Endodermal cell (in vitro differentiated cells): ENCODE data around the gene RAB35. TPM values are rescaled to one million over a fixed set of nuclear protein-coding genes. Genes with fewer than 3 reads are reported as not detected.

Experiments used
- DNase-seq: peaks from one replicate; pipeline ENCODE4 v3.0.0-alpha.2; 2017
- H3K27ac ChIP-seq: 2 replicates; pipeline ENCODE4 v1.5.1; 2013; ENCODE audit warnings: mild to moderate bottlenecking, low read depth, low read length, moderate library complexity
- H3K27me3 ChIP-seq: 2 replicates; pipeline ENCODE4 v1.6.1; 2013; ENCODE audit warnings: mild to moderate bottlenecking, low read length, moderate library complexity; ENCODE audit not compliant: insufficient read depth, control insufficient read depth, poor library complexity, severe bottlenecking
- H3K36me3 ChIP-seq: 2 replicates; pipeline ENCODE4 v1.7.0; 2013; ENCODE audit warnings: mild to moderate bottlenecking, low read length, moderate library complexity; ENCODE audit not compliant: control insufficient read depth, insufficient read depth
- H3K4me1 ChIP-seq: one replicate; pipeline ENCODE4 v1.7.0; 2013; ENCODE audit warnings: low read length; ENCODE audit not compliant: control insufficient read depth, insufficient read depth
- H3K4me3 ChIP-seq: 2 replicates; pipeline ENCODE4 v1.5.1; 2013; ENCODE audit warnings: mild to moderate bottlenecking, low read length, moderate library complexity
- H3K9ac ChIP-seq: 2 replicates; pipeline ENCODE4 v1.6.1; 2013; ENCODE audit warnings: mild to moderate bottlenecking, low read length, moderate library complexity; ENCODE audit not compliant: poor library complexity, severe bottlenecking; ENCODE audit errors: extremely low read depth
- H3K9me3 ChIP-seq: 2 replicates; pipeline ENCODE4 v1.6.1; 2013; ENCODE audit warnings: mild to moderate bottlenecking, low read length, moderate library complexity; ENCODE audit not compliant: control insufficient read depth
- H3K27ac Mint-ChIP-seq: 2 replicates; pipeline ENCODE4 v1.8.0; 2020; ENCODE audit warnings: mixed read lengths
- H3K27me3 Mint-ChIP-seq: 2 replicates; pipeline ENCODE4 v1.8.0; 2021; ENCODE audit warnings: mild to moderate bottlenecking, mixed read lengths; ENCODE audit not compliant: insufficient read depth
- H3K36me3 Mint-ChIP-seq: 2 replicates; pipeline ENCODE4 v1.8.0; 2020; ENCODE audit warnings: low read depth, mixed read lengths
- H3K4me1 Mint-ChIP-seq: 2 replicates; pipeline ENCODE4 v1.8.0; 2020; ENCODE audit warnings: mixed read lengths
- H3K4me3 Mint-ChIP-seq: 2 replicates; pipeline ENCODE4 v1.8.0; 2020; ENCODE audit warnings: mild to moderate bottlenecking, moderate library complexity, mixed read lengths
- H3K9me3 Mint-ChIP-seq: 2 replicates; pipeline ENCODE4 v1.8.0; 2020; ENCODE audit warnings: mild to moderate bottlenecking, mixed read lengths
- WGBS, 2 experiments: methylation state at CpG; one replicate each; pipeline versions ENCODE4 v1.1.5 to v1.1.7; 2013; ENCODE audit warnings: missing lambda C conversion rate in 2 of 2, mixed read lengths in 1 of 2; ENCODE audit not compliant: insufficient coverage in 1 of 2, insufficient read length in 1 of 2; 5-methylcytosine and 5-hydroxymethylcytosine counted together
- total RNA-seq, 2 donors: library from RNA; stranded (reverse); fragmentation: NEBNext Ultra II Directional in 1 of 2; extraction: Animal tissue kit (Norgen Biotek cat#: 25700) in 1 of 2; gene quantifications; 2 replicates in 1 of 2; 3 replicates in 1 of 2; pipeline ENCODE4 v1.2.1, GENCODE V29; 2021
- TF ChIP-seq, protein P1 (sequence below): fragments of 200-600 bp; sonication (generic); conservative IDR thresholded peaks from 2 replicates; pipeline ENCODE4 v1.5.0; 2021; ENCODE audit warnings: antibody characterized with exemption, mild to moderate bottlenecking

The RAB35 gene
- total RNA-seq, 2 donors from 2014 or later: 32.4 to 36.6 TPM

DNA sequence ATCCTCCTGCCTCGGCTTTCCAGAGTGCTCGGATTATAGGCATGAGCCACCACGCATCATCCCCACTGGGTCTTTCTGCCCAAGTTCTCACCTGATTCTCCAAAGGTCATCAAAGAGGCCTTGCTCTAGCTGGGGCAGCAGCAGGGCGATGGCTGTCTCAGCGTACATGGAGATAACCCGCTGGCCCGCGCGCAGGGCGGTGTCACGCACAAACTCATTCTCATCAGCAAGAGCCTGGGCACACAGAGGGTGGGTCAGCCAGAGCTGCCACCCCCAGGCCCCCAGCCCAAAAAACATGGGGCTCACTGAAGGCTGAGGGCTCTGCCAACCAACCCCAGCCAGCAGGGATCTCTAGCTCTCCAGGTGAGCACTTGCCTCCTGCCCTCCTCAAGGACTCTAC lies 27.7 kb upstream of the RAB35 start:
- Histone ChIP-seq H3K4me3 (no peak overlapping the region), H3K27ac (no peak overlapping the region), H3K9me3 (no peaks in the 10 kb centered on the region), H3K4me1 (no peaks in the 10 kb centered on the region), H3K36me3 (peaks cover 96% of the 10 kb centered on the region), H3K27me3 (no peaks in the 10 kb centered on the region), H3K9ac (no peak overlapping the region)
- WGBS, 2 experiments: 98 to 99% methylated on average over 11 of the region's 11 CpGs
- Mint-ChIP-seq H3K9me3 (no peaks in the 10 kb centered on the region), H3K4me3 (no peak overlapping the region), H3K27me3 (no peaks in the 10 kb centered on the region), H3K4me1 (no peaks in the 10 kb centered on the region), H3K36me3 (peaks cover 85% of the 10 kb centered on the region), H3K27ac (no peak overlapping the region)
- no peak for DNase-seq
- TF ChIP-seq, protein P1, sequence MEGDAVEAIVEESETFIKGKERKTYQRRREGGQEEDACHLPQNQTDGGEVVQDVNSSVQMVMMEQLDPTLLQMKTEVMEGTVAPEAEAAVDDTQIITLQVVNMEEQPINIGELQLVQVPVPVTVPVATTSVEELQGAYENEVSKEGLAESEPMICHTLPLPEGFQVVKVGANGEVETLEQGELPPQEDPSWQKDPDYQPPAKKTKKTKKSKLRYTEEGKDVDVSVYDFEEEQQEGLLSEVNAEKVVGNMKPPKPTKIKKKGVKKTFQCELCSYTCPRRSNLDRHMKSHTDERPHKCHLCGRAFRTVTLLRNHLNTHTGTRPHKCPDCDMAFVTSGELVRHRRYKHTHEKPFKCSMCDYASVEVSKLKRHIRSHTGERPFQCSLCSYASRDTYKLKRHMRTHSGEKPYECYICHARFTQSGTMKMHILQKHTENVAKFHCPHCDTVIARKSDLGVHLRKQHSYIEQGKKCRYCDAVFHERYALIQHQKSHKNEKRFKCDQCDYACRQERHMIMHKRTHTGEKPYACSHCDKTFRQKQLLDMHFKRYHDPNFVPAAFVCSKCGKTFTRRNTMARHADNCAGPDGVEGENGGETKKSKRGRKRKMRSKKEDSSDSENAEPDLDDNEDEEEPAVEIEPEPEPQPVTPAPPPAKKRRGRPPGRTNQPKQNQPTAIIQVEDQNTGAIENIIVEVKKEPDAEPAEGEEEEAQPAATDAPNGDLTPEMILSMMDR: no peak

DNA sequence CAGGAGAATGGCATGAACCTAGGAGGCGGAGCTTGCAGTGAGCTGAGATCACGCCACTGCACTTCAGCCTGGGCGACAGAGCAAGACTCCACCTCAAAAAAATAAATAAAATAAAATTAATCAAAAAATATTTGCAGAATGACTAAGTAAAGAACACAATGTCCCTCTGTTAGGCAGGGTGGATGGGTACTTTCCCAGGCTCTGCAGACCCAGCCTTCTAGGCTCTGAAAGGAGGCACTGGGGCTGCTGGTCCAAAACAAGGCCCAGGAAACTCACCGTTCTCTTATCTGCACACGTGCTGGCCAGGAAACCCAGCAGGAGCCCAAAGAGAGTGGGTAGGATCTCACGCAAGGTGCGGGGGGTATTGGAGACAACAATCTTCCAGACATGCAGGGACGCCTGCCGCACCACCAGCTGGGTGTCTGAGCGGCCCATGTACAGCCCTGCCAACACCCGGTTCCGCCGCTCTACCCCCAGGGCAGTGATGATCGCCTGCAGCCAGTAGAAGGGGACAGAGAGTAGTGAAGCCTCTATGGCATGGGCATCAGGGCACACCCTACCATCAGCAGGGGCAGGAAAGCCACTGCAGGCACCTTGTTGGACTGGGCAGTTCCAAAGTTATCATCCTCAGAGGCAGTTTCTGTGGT lies 25.8 kb upstream of the RAB35 start:
- H3K4me3 ChIP-seq: no peak overlapping the region
- no peak overlapping the region for H3K27ac ChIP-seq
- Mint-ChIP-seq H3K27me3 (no peaks in the 10 kb centered on the region), H3K4me3 (no peak overlapping the region), H3K9me3 (no peaks in the 10 kb centered on the region), H3K36me3 (peaks cover 85% of the 10 kb centered on the region), H3K27ac (no peak overlapping the region), H3K4me1 (no peaks in the 10 kb centered on the region)
- H3K27me3 ChIP-seq: no peaks in the 10 kb centered on the region
- no peak overlapping the region for H3K9ac ChIP-seq
- TF ChIP-seq, protein P1: no peak
- no peak for DNase-seq
- H3K36me3 ChIP-seq: peaks cover 91% of the 10 kb centered on the region
- H3K4me1 ChIP-seq: no peaks in the 10 kb centered on the region
- WGBS, 2 experiments: 94 to 100% methylated on average over 10 to 12 of the region's 14 CpGs
- no peaks in the 10 kb centered on the region for H3K9me3 ChIP-seq

DNA sequence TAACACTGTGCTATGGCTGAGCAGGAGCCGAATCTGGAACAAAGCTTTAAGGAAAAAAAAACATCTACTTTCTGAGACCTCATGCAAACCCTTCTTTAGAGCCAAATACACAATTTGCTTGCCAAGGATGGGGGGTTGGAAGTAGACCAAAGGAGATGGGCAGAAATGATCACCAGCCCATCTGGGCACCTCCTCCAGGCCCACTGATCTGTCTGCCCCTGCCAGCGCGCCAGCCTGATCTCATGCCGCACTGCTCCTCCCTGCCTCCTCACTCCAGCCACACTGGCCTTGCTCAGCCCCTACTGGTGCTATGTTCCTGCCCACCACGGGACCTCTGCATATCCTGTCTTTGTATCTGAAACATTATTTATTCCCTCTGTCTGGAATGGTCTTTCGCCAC lies 24.8 kb upstream of the RAB35 start:
- H3K4me3 Mint-ChIP-seq: no peak overlapping the region
- Histone ChIP-seq H3K9me3 (no peaks in the 10 kb centered on the region), H3K36me3 (peaks cover 91% of the 10 kb centered on the region), H3K4me1 (no peaks in the 10 kb centered on the region), H3K4me3 (no peak overlapping the region), H3K9ac (no peak overlapping the region), H3K27me3 (no peaks in the 10 kb centered on the region), H3K27ac (no peak overlapping the region)
- no peaks in the 10 kb centered on the region for H3K4me1 Mint-ChIP-seq
- no peaks in the 10 kb centered on the region for H3K9me3 Mint-ChIP-seq
- WGBS, 2 experiments: 95 to 96% methylated on average over 6 of the region's 6 CpGs
- TF ChIP-seq, protein P1: no peak
- no peak overlapping the region for H3K27ac Mint-ChIP-seq
- no peaks in the 10 kb centered on the region for H3K27me3 Mint-ChIP-seq
- peaks cover 88% of the 10 kb centered on the region for H3K36me3 Mint-ChIP-seq
- DNase-seq: no peak
